Stimulated activated CD4-positive, alpha-beta T cell treated with anti-CD3 and anti-CD28 coated beads, Interleukin-4, amount 100 ng/mL, for 24 hours (primary cell): ENCODE results near the gene ARFIP1.
"Not testable (repeated sequence)": the region's sequence is repeated elsewhere in the genome, so short reads cannot be mapped to it uniquely, and the experiment has no call there.

Experiments
- DNase-seq: peaks from one replicate; pipeline ENCODE4 v3.0.0-alpha.2; 2020

ARFIP1 gene

DNA sequence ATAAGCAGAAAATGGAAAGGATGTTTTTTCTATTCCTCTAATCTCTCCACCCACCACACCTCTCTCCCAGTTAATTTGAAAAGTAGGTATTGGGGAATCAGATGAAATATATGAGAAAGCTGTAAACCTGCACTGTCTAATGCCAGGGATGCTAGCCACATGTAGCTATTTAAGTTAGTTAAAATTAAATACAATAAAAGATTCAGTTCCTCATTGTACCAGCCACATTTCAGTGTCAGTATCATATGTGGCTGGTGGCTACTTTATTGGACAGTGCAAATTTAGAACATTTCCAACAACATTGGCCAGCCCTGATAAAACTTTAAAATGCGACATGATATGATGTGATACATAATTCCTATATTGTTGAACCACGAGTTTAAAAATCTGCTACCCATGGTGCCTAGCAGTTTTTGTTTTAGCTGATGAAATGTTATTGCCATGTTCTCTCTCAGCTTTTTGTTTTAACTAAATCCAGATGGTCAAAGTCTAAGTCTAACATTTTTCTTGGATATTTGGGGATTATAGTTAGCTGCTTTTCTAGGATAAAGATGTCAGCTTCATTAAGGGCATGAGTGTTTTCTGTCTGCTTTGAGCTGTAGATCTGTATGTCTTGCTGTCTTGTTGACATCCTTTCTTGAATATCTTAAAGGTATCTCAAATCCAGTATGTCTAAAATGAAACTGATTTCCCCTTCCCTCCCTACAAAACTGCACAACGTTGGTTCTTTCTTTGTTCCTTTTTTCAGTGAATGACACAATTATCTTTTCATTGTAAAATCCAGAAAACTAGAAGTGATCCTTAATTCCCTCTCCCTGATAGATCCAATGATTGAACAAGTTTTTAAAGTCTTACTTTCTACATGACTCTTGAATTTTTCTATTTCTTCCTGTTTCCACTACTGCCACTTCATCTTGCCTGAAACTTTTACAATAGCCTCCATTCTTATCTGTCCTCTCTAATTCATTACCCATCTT lies 6.2 kb downstream of the ARFIP1 start:
- DNase-seq = no peak

DNA sequence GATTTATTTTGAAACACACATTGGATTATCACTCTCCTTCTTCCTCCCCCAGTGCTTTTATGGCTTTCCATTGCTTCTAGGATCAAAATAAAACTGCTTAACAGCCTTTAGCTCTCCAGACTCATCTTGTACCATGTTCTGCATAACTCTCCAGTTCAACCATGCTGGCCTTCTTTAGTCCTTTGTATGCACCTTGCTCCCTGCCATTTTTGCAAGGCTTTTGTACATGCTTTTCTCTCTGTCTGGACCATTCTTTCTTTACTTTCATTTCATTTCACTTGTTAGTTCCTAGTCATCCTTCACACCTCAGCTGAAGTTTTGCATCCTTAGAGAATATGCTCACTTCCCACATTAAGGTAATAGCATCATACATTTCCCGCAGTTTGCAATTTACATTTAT lies 6.9 kb downstream of the ARFIP1 start:
- DNase-seq = no peak

DNA sequence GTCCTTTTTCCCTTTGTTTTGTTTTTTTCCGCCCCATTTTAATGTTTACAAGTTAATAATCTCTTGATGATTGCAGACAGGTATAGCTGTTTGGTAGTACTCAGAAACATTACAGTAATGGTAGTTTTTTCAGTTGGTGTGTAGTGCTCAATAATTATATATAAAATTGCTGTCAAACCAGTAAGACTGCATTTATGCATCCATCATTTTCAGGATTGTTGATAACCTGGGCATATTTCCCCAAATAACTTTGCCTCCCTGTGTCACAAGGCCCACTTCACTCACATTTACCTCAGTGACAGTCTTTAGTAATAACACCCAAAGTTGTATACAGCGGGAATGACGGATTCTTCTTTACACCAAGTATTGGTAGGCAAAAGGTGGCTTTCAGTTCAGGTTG lies 16.1 kb downstream of the ARFIP1 start:
- DNase-seq = no peak

- DNase-seq = no peak
These were observed 23.8 kb downstream of the ARFIP1 start for GRCh38 chr4:152803541-152803940.

DNA sequence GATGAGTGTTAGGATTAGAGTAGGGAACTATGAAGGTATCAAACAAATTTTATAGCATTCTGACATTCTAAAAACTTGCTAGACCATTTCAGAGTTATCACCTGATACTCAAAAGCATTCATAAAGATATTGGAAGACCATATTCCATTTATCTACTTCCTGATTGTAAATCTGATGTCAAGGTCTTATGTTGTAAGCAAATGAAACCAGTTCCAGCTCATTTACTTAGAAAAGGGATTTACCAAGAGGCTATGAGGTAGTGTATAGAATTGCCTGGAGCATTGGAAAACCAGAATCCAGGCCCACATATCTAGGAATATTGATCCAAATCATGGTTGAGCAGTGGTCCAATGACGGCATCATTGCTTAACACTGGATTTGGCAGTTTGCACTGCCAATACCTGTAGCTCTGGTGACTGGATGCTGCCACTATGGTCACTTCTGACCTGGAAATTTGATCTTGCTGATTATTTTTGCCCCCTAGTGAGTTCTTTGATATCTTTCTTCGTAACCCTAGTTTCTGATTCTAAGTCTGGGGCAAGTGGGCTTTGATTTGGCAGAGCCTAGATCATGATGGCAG lies 25.4 kb downstream of the ARFIP1 start:
- no peak for DNase-seq

- no peak for DNase-seq
These were observed 26.1 kb downstream of the ARFIP1 start for GRCh38 chr4:152805818-152806217.

DNA sequence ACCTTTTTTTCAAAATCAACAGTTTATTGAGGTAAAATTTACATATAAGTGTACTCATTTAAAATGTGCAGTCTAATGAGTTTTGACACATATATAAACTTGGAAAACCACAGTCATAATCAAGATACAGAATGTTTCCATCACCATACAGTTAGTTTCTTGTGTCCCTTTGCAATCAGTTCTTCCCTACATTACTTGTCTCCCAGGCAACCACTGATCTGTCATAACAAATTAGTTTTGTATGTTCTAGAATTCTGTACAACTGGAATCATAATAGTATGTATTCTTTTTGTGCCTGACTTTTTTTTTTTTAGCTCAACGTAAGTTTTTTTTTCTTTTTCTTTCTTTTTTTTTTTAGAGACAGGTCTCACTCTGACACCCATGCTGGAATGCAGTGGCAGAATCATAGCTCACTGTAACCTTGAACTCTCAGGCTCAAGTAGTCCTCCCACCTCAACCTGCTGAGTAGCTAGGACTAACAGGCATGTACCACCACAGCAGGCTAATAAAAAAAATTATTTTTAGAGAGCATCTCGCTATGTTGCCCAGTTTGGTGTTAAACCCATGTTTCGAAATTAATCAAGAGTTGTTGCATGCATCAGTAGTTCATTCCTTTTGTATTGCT lies 26.9 kb downstream of the ARFIP1 start:
- no peak for DNase-seq

DNA sequence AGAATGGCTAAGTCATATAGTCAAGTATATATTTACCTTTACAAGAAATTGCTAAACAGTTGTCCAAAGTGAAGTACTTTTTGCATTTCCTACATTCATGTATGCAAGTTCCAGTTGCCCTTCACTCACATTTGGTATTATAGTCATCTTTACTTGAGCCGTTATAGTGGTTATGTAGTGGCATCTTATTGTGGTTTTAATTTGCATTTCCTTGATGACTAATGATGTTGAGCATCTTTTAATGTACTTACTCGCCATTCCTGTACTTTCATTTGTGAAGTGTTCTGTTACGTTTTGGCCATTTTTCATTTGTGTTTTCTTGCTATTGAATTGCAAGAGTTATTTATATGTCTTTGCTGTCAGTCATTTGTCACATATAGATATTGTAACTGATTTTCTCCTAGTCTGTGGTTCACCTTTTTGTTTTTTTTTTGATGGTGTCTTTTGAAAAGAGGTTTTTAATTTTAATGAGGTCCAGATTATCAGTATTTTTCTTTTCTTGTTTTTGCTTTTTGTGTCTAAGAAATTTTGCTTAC lies 27.6 kb downstream of the ARFIP1 start:
- DNase-seq = no peak

DNA sequence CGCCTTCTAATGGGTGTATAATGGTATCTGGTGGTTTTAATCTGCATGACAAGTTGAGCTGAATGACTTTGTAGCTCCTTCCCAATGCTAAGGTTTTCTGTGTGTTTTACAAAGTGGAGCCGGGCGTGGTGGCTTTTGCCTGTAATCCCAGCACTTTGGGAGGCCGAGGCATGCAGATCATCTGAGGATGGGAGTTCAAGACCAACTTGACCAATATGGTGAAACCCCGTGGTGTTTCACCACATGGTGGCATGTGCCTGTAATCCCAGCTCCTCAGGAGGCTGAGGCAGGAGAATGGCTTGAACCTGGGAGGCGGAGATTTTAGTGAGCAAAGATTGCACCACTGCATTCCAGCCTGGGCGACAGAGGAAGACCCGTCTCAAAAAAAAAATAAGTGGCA lies 28.9 kb downstream of the ARFIP1 start:
- DNase-seq = no peak

- DNase-seq = no peak
These were observed 31.0 kb downstream of the ARFIP1 start for GRCh38 chr4:152810715-152811287.

DNA sequence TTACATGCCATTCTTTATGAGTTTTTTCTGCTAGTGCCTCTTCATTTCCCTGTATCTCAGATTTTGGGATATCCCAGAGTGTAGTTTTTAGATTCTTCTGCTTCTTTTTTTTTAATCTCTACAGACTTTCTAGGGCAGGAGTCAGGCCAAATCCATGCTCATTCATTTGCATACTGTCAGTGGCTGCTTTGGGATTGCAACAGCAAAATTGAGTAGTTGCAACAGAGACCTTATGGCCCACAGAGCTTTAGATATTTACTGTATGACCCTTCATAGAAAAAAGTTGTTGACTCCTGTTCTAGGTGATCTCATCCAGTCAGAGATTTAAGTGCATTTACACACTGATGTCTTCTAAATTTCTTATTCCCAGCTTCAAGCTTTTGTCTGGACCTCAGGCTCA lies 35.3 kb downstream of the ARFIP1 start:
- DNase-seq = no peak

DNA sequence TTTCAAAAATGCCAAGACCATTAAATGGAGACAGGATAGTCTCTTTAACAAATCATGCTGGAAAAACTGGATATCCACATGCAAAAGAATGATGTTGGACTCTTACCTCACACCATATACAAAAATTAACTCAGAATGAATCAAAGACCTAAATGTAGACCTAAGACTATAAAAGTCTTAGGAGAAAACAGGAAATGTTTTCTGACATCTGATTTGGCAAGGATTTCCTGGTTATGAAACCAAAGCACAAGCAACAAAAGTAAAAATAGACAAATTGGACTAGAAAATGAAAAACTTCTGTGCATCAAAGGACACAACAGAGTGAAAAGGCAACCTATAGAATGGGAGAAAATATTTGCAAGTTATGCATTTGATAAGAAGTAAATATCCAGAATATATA lies 37.6 kb downstream of the ARFIP1 start:
- no peak for DNase-seq

DNA sequence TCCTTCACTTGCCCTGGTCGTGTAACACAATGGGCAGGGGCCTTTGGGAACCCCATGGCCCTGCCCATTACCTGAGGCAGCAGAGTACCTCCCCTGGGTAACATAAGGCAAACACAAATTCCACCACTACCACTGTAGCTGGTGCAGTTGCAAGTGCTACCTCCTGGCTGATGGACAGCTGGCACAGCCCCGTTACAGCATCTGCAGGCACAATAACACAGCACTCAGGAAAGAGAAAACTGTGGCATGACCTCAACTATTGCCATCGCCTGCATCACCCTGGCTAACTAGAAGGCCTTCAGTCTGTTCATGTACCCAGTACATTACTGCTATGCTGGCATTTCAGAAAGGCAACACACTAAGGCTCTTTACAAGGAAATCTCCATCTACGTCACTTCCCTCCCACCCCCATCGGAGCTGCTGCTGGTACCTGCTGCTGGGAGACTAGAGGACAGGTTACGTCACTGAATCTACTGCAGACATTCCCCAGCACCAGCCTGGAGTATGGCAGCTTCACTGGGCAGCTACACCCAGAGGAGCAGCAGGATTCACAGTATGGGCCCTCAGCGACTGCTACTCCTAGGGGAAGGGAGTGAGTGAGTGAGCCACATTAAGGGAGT lies 39.4 kb downstream of the ARFIP1 start:
- DNase-seq = no peak

GRCh38 chr4:152820073-152820472 lies 40.3 kb downstream of the ARFIP1 start:
- no peak for DNase-seq

DNA sequence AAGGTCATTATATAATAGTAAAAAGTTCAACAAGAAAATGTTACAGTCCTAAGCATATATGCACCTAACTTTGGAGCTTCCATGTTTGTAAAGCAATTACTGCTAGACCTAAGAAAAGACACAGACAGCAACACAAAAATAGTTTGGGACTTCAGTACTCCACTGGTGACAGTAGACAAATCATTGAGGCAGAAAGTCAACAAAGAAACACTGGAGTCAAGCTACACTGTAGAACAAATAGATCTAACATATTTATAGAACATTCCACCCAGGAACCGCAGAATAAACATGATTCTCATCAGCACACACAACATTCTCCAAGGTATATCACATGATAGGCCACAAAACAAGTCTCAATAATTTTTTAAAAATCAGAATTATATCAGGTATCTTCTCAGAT lies 42.6 kb downstream of the ARFIP1 start:
- DNase-seq = no peak

- DNase-seq = no peak
These were observed 44.8 kb downstream of the ARFIP1 start for GRCh38 chr4:152824561-152824960.

- no peak for DNase-seq
These were observed 45.6 kb downstream of the ARFIP1 start for GRCh38 chr4:152825336-152825735.

DNA sequence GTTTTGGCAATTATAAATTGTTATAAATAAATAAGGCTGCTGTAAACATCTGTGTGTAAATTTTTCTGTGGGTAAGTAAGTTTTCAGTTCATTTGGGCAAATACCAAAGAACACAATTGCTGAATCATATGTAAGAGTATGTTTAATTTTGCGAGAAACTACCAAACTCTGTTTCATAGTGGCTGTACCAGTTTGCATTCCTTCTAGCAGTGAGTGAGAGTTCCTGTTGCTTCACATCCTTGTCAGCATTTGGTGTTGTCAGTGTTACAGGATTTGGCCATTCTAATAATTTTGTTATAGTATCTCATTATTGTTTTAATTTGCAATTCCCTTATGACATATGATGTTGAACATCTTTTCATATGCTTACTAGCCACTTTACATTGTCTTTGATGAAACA lies 48.4 kb downstream of the ARFIP1 start:
- no peak for DNase-seq

DNA sequence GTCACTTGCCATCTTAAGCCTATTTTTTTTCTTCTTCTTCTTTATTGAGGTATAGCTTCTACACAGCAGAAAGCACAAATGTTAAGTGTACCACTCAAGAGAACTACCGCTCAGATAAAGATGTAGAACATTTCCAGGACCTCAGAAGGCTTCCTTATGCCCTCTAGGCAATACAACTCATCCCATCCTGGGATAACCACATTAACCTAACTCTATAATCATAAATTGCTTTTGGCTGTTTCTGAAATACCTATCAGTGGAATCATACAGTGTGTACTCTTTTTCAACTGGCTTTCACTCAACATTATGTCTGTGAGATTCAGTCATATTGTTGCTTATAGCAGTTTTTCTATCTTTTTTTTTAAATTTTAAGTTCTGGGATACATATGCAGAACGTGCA lies 51.7 kb downstream of the ARFIP1 start:
- no peak for DNase-seq

GRCh38 chr4:152836936-152837335 lies 57.2 kb downstream of the ARFIP1 start:
- DNase-seq = no peak

- DNase-seq = not testable (repeated sequence)
These were observed 60.0 kb downstream of the ARFIP1 start for GRCh38 chr4:152839729-152840128.

DNA sequence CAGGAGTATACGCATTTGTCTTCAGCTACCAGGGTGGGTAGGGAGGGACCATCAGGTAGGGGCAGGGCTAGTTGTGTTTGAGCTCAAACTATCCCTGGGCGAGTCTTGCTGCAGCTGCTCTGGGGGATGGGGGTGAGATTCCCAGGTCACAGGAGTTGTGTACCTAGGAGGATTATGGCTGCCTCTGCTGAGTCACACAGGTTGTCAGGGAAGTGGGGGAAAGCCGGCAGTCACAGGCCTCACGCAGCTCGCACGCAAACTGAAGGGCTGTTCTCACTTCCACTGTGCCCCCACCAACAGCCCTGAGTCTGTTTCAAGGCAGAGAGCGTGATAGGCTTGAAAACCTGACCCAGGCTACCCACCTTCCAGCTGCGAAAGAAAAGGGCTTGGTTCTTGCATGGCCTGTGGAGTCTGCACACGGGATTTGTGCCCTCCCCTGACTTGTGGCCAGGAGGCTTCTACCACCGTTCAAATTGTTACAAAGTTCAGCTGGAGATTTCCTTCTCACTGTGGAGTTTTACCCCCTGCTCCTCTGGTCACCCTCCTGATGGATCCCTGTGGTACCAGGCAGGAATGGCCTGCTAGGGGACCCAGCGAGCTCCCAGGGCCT lies 63.8 kb downstream of the ARFIP1 start:
- DNase-seq = no peak
